ENCODE measurements around the gene SMPDL3A.
"Not testable (repeated sequence)": the region's sequence is repeated elsewhere in the genome, so short reads cannot be mapped to it uniquely, and the experiment has no call there.

The SMPDL3A gene

DNA sequence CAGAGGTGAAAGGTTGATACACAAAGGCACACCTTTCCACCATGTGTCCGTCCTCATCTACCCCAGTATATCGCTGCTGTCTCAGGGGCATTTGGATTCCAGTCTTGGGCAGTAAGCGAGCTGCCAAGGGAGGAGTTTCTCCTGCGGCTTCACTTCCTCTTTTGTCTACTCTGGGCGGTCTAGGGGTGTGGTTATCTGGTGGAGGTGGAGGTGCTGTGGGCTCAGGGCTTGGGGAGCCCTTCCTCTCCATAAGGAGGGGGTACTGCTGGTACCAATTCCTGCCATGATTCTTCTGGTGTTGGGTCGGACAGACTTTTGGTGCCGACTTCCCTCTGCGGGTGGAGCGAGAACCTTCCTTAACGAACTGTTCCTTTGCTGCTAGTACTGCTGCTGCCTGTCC lies 41.5 kb upstream of the SMPDL3A start:
- no peak for DNase-seq (ENCODE audit: extremely low spot score)
- CTCF ChIA-PET, result no interaction called here
- no peak for TF ChIP-seq L3MBTL2 (conservative IDR thresholded peaks at IDR 0.05)
- no peak for TF ChIP-seq FOXK2 (IDR thresholded peaks at IDR 0.05)
- no peak for TF ChIP-seq ARNT (IDR thresholded peaks at IDR 0.05)
- TF ChIP-seq SP1 (IDR thresholded peaks at IDR 0.05), result no peak
- POLR2A ChIA-PET, result no interaction called here

DNA sequence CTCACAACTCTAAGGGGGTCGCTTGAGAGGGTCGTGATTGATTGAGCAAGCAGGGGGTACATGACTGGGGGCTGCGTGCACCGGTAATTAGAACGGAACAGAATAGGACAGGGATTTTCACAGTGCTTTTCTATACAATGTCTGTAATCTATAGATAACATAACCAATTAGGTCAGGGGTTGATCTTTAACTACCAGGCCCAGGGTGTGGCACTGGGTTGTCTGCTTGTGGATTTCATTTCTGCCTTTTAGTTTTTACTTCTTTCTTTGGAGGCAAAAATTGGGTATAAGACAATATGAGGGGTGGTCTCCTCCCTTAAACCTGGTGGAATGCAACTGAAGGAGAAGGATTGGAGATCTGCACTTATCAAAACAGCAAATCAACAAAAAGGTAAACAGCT lies 40.1 kb upstream of the SMPDL3A start:
- DNase-seq (ENCODE audit: extremely low spot score); CTCF ChIA-PET; POLR2A ChIA-PET: not testable (repeated sequence)

DNA sequence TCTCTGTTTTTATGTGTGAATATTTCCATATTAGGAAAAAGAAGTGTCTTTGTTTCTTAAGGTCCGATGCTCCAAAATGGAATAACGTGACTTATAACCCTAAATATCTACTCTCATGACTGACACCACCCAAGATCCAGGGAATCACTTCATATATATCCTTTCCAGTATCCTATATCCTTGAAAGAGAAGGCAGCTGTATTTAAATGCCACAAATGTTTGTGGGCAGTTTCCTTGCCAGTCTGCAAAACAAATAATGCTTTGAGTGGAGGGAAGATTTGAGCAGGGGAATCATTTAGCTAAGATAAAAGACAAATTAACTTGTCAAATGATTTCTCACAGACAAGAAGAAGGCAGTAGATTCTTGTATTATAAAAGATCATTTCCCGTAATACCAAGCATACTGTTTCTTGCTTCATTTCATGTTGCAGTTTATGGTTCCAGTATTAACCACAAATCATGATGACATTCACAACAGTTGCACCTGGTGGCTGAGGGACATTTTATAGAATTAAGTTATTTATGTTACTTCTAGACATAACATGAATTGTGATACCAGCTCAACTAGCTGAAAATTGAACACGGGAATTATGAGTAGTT lies 39.5 kb upstream of the SMPDL3A start:
- DNase-seq (ENCODE audit: extremely low spot score), result no peak
- TF ChIP-seq FOXK2 (IDR thresholded peaks at IDR 0.05), result no peak
- TF ChIP-seq BHLHE40 (IDR thresholded peaks at IDR 0.05; ENCODE audit: borderline replicate concordance), result no peak
- no peak for TF ChIP-seq SP1 (IDR thresholded peaks at IDR 0.05)
- TF ChIP-seq NFRKB (IDR thresholded peaks at IDR 0.05), result no peak
- no peak for TF ChIP-seq FOXA1 (IDR thresholded peaks at IDR 0.05)
- TF ChIP-seq HDGF (IDR thresholded peaks at IDR 0.05; ENCODE audit: borderline replicate concordance), result no peak
- no peak for TF ChIP-seq LEF1 (IDR thresholded peaks at IDR 0.05; ENCODE audit: borderline replicate concordance)
- TF ChIP-seq L3MBTL2 (conservative IDR thresholded peaks at IDR 0.05), result no peak
- TF ChIP-seq ELF4 (IDR thresholded peaks at IDR 0.05), result no peak
- TF ChIP-seq TARDBP (IDR thresholded peaks at IDR 0.05), result no peak
- no peak for TF ChIP-seq ARNT (IDR thresholded peaks at IDR 0.05)
- TF ChIP-seq, protein P1, sequence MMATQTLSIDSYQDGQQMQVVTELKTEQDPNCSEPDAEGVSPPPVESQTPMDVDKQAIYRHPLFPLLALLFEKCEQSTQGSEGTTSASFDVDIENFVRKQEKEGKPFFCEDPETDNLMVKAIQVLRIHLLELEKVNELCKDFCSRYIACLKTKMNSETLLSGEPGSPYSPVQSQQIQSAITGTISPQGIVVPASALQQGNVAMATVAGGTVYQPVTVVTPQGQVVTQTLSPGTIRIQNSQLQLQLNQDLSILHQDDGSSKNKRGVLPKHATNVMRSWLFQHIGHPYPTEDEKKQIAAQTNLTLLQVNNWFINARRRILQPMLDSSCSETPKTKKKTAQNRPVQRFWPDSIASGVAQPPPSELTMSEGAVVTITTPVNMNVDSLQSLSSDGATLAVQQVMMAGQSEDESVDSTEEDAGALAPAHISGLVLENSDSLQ (IDR thresholded peaks at IDR 0.05), result no peak
- TF ChIP-seq CTBP1 (IDR thresholded peaks at IDR 0.05; ENCODE audit: borderline replicate concordance), result no peak
- TF ChIP-seq FOXM1 (IDR thresholded peaks at IDR 0.05; ENCODE audit: borderline replicate concordance), result no peak
- TF ChIP-seq SUZ12 (IDR thresholded peaks at IDR 0.05), result no peak
- no peak for TF ChIP-seq ZNF384 (IDR thresholded peaks at IDR 0.05)
- ChIA-PET POLR2A (no interaction called here), CTCF (interaction anchor here (1.0 kb wide), 1 partner anchor 40 kb away, joined by 3 read pairs; no protein-coding TSS in a partner anchor)

DNA sequence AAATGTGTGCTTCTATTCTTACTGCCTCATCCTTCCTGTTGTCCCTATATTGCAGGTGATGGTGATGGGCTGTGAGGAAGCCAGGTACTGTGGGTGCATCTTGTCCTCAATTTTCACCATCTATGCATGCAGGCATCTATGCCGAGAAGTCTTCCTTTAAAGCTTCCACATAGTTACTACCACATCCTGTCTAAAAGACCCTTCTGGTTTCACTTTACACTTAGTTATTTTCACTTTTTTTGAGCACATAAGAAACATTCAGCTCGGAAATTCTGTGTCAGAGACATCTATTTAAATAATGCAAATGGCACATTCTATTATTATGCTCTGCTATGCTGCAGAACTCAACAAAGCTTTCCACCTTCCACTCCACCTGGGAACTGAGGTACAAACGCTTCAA lies 37.7 kb upstream of the SMPDL3A start:
- DNase-seq (ENCODE audit: extremely low spot score), result no peak
- TF ChIP-seq ZNF384 (IDR thresholded peaks at IDR 0.05) (no peak), ARNT (IDR thresholded peaks at IDR 0.05) (no peak), FOXM1 (IDR thresholded peaks at IDR 0.05; ENCODE audit: borderline replicate concordance) (no peak), SP1 (IDR thresholded peaks at IDR 0.05) (no peak), BHLHE40 (IDR thresholded peaks at IDR 0.05; ENCODE audit: borderline replicate concordance) (no peak)
- TF ChIP-seq, protein P1 (IDR thresholded peaks at IDR 0.05), result no peak
- ChIA-PET CTCF (no interaction called here), POLR2A (interaction anchor here (2.8 kb wide), 1 partner anchor 38 kb away, joined by 8 read pairs; the partner anchor contains the start of gene SMPDL3A)

DNA sequence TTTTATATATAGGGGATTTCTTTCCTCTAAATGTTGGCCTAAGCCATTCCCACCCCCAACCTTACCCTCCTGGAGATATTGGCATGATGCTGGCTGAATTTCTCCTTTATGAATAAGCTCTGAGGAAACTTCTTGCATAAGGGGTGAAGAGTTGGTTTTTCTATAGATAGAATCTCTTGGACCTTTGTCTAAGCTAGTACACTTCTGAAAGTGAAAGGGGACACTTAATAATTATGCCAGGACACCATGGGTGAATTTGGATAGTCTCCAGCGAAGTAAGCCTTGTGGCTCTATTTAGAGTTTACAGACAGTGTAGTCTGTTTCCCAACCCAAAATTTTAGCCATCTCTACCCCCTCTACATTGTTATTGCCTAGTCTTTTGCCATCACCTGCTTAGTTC lies 36.6 kb upstream of the SMPDL3A start:
- POLR2A ChIA-PET, result interaction anchor here (2.8 kb wide), 1 partner anchor 37 kb away, joined by 8 read pairs; the partner anchor contains the start of gene SMPDL3A
- no peak for DNase-seq (ENCODE audit: extremely low spot score)
- TF ChIP-seq LEF1 (IDR thresholded peaks at IDR 0.05; ENCODE audit: borderline replicate concordance), result no peak
- TF ChIP-seq L3MBTL2 (conservative IDR thresholded peaks at IDR 0.05), result no peak
- no peak for TF ChIP-seq ZNF384 (IDR thresholded peaks at IDR 0.05)
- TF ChIP-seq NFRKB (IDR thresholded peaks at IDR 0.05), result no peak
- no peak for TF ChIP-seq TARDBP (IDR thresholded peaks at IDR 0.05)
- TF ChIP-seq ELF4 (IDR thresholded peaks at IDR 0.05), result no peak
- TF ChIP-seq CTBP1 (IDR thresholded peaks at IDR 0.05; ENCODE audit: borderline replicate concordance), result no peak
- TF ChIP-seq HDGF (IDR thresholded peaks at IDR 0.05; ENCODE audit: borderline replicate concordance), result no peak
- no peak for TF ChIP-seq SP1 (IDR thresholded peaks at IDR 0.05)
- no peak for TF ChIP-seq FOXK2 (IDR thresholded peaks at IDR 0.05)
- TF ChIP-seq, protein P1 (IDR thresholded peaks at IDR 0.05), result no peak
- no peak for TF ChIP-seq FOXA1 (IDR thresholded peaks at IDR 0.05)
- no peak for TF ChIP-seq BHLHE40 (IDR thresholded peaks at IDR 0.05; ENCODE audit: borderline replicate concordance)
- no peak for TF ChIP-seq ARNT (IDR thresholded peaks at IDR 0.05)
- no peak for TF ChIP-seq SUZ12 (IDR thresholded peaks at IDR 0.05)
- no peak for TF ChIP-seq FOXM1 (IDR thresholded peaks at IDR 0.05; ENCODE audit: borderline replicate concordance)
- CTCF ChIA-PET, result no interaction called here

DNA sequence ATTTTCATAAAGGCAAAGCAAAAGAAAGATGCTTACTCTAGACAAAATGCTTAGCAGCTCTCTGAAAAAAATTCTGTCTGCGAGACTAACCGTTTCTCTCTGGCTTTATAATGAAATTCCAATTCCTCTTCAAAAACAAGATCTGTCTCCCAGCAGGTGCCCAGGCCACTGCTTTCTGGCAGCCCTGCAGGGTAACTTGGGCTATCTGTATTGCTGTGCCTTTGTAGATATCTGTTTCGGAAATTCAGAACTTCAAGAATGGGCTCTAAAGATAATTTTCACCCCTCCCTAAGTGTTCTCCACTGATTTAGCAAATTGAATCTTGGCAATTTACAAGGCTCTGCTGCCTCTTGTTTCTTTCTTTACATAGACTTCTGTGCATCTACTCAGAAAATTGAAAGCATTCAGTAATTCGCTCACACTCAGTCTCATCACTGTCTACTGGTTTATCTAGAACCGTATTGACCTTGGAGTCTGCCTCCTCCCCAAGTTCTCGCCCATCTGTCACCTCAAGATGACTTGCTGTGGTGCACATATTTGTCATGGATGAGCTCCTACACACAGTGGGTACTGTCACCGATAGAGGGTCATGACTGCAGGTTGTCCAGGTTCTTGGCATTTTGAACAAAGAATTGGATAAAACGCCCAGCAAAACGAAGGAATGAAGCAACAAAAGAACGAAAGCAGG lies 35.9 kb upstream of the SMPDL3A start:
- TF ChIP-seq SP1 (IDR thresholded peaks at IDR 0.05), result no peak
- TF ChIP-seq TARDBP (IDR thresholded peaks at IDR 0.05), result no peak
- TF ChIP-seq ARNT (IDR thresholded peaks at IDR 0.05), result no peak
- no peak for TF ChIP-seq ELF4 (IDR thresholded peaks at IDR 0.05)
- TF ChIP-seq BHLHE40 (IDR thresholded peaks at IDR 0.05; ENCODE audit: borderline replicate concordance), result no peak
- no peak for TF ChIP-seq SUZ12 (IDR thresholded peaks at IDR 0.05)
- CTCF ChIA-PET, result no interaction called here
- POLR2A ChIA-PET, result interaction anchor here (2.8 kb wide), 1 partner anchor 36 kb away, joined by 8 read pairs; the partner anchor contains the start of gene SMPDL3A
- no peak for DNase-seq (ENCODE audit: extremely low spot score)

Data from HEK293T (cell line).